ENCODE data around the gene PJVK. TPM values are rescaled to one million over a fixed set of nuclear protein-coding genes. Genes with fewer than 3 reads are reported as not detected.

PJVK gene
- total and polyA plus RNA-seq, 10 of the 15 experiments (the other 5 are each of a cell fraction or from before 2014, with no cell fraction given), result 1.8 to 6.8 (median 3.2) TPM

DNA sequence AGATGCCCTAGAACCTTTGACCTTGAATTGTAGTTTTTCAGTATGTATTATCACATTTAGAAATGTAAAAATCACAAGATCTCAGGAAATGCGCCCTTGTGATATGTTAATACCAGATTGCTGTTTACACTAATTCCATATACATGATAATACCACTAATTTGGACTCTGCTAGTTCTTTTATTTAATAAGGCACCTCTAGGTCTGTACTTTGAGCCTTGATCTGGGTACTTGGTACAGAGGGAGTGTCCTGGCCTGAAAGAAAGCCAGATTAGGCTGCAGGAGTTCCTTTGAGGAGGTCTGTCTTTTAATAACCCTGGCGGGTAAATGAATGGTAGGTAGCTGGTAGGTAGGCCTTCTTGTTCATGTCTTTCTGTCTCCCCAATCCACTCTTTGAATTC is 55.3 kb downstream of the PJVK start (continued):
- no peak for TF ChIP-seq CUX1 (IDR thresholded peaks at IDR 0.05; ENCODE audit: insufficient replicate concordance, low read depth, low read length)
- no peak for TF ChIP-seq STAT1 (conservative IDR thresholded peaks at IDR 0.05)
- TF ChIP-seq RUNX3 (IDR thresholded peaks at IDR 0.05; ENCODE audit: low read length), result no peak

DNA sequence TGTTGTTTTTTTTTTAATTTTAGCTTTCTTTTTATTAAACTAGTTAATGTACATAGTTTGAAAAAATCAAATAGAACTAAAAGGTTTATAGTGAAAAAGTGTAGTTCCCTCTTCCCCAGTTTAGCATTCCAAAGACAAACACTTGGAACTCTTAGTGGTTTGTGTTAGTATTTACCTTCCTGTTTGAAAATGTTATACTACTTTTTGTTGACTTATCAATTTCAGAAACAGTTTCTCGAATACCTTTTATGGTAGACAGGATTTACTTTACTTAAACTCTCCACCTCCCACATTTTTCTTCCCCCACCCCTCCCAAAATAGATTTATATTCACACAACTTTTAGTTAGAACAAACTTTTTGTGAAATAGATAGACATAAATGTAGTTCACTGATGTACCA is 55.8 kb downstream of the PJVK start:
- Histone ChIP-seq H3K9me3 (replicated peaks; ENCODE audit: control insufficient read depth, insufficient read depth, low read length) (no peaks in the 10 kb centered on the region), H3K4me3 (no peak overlapping the region), H3K4me1 (ENCODE audit: control insufficient read depth, insufficient read depth, low read length) (no peaks in the 10 kb centered on the region), H3K27me3 (replicated peaks in 1 of 2; ENCODE audit: control insufficient read depth in 2 of 2, insufficient read depth in 2 of 2, low read length in 1 of 2) (no peaks in the 10 kb centered on the region), H3K9ac (ENCODE audit: control insufficient read depth, insufficient read depth, low read length) (no peak overlapping the region), H3K4me2 (ENCODE audit: control insufficient read depth, insufficient read depth) (no peak overlapping the region; the same call in 1 of the 2 replicates), H3K79me2 (ENCODE audit: control insufficient read depth, insufficient read depth, low read length) (no peaks in the 10 kb centered on the region), H4K20me1 (ENCODE audit: control insufficient read depth, insufficient read depth) (no peaks in the 10 kb centered on the region), H3K36me3 (ENCODE audit: control insufficient read depth in 2 of 2, insufficient read depth in 2 of 2, low read length in 1 of 2) (no peaks in the 10 kb centered on the region; a peak in 1 of 4 replicates), H2AFZ (ENCODE audit: control insufficient read depth, low read depth, low read length) (no peak overlapping the region), H3K27ac (ENCODE audit: control insufficient read depth, insufficient read depth) (no peak overlapping the region)
- WGBS (ENCODE audit: insufficient coverage, insufficient replicate concordance, low lambda C conversion rate, missing lambda C conversion rate), result 96% methylated on average over 1 of the region's 1 CpG
- TF ChIP-seq RAD51 (IDR thresholded peaks at IDR 0.05) (no peak), ZBTB4 (CRISPR knock-in tag; IDR thresholded peaks at IDR 0.05) (no peak), ELK1 (IDR thresholded peaks at IDR 0.05; ENCODE audit: low read depth, low read length) (no peak), CBFB (IDR thresholded peaks at IDR 0.05; ENCODE audit: low read depth) (no peak), FOXM1 (IDR thresholded peaks at IDR 0.05; ENCODE audit: low read depth, low read length) (no peak), CHD4 (IDR thresholded peaks at IDR 0.05) (no peak), SRF (IDR thresholded peaks at IDR 0.05; ENCODE audit: low read depth in 2 of 2, low read length in 2 of 2) (no peak)
- TF ChIP-seq, protein P1, sequence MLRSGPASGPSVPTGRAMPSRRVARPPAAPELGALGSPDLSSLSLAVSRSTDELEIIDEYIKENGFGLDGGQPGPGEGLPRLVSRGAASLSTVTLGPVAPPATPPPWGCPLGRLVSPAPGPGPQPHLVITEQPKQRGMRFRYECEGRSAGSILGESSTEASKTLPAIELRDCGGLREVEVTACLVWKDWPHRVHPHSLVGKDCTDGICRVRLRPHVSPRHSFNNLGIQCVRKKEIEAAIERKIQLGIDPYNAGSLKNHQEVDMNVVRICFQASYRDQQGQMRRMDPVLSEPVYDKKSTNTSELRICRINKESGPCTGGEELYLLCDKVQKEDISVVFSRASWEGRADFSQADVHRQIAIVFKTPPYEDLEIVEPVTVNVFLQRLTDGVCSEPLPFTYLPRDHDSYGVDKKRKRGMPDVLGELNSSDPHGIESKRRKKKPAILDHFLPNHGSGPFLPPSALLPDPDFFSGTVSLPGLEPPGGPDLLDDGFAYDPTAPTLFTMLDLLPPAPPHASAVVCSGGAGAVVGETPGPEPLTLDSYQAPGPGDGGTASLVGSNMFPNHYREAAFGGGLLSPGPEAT (IDR thresholded peaks at IDR 0.05; ENCODE audit: low read depth), result no peak
- FAIRE-seq (no peak), ATAC-seq (no peak), DNase-seq (ENCODE audit: low read depth, low spot score) (no peak)
- RAD21 ChIA-PET (ENCODE audit: unreplicated experiment), result interaction anchor here (1.0 to 1.1 kb wide), 2 partner anchors 24 to 26 kb away, joined by 3 read pairs; no protein-coding TSS in a partner anchor
- CTCF ChIA-PET, result interaction anchor here (0.9 to 1.2 kb wide), 2 partner anchors 12 to 13 kb away, joined by 3 read pairs; no protein-coding TSS in a partner anchor
- intact Hi-C loops (cut with micrococcal nuclease; ENCODE audit: unreplicated experiment) (no loop called here), in situ Hi-C loops (cut with MboI) (no loop called here)
- no TSS peak for BruUV-seq (replicated peaks)
- POLR2A ChIA-PET, result interaction anchor here (1.0 kb wide), 1 partner anchor 17 kb away, joined by 4 read pairs; no protein-coding TSS in a partner anchor
- SMC1A ChIA-PET (ENCODE audit: uncharacterized antibody, unreplicated experiment), result interaction anchor here (1.2 to 3.1 kb wide), 7 partner anchors 10 to 53 kb away, joined by 3 to 16 read pairs (median 6); no protein-coding TSS in a partner anchor
